Measurements from ENCODE around the gene ARHGEF25. TPM values are rescaled to one million over a fixed set of nuclear protein-coding genes. Genes with fewer than 3 reads are reported as not detected.

The ARHGEF25 gene
- total and polyA plus RNA-seq, 2 of the 13 experiments (the other 11 are each of a cell fraction or from before 2014, with no cell fraction given) = 11.5 to 12.5 TPM

- TF ChIP-seq E2F2 (CRISPR knock-in tag; IDR thresholded peaks at IDR 0.05; ENCODE audit: borderline replicate concordance) (no peak), SNAPC2 (CRISPR knock-in tag; IDR thresholded peaks at IDR 0.05) (0 out of 2 replicates have a peak, but pooled peaks have one; percentile 63), ZNF788 (CRISPR knock-in tag; IDR thresholded peaks at IDR 0.05; ENCODE audit: borderline replicate concordance) (peak; percentile 95), HES4 (CRISPR knock-in tag; IDR thresholded peaks at IDR 0.05; ENCODE audit: borderline replicate concordance) (no peak), ATF4 (CRISPR knock-in tag; IDR thresholded peaks at IDR 0.05) (0 out of 4 replicates have a peak, but pooled peaks of 1 of the 2 experiments have one; percentile 19), IRX3 (CRISPR knock-in tag; IDR thresholded peaks at IDR 0.05; ENCODE audit: borderline replicate concordance, low read depth) (no peak), MZF1 (CRISPR knock-in tag; IDR thresholded peaks at IDR 0.05; ENCODE audit: borderline replicate concordance) (no peak), ZHX1 (CRISPR knock-in tag; IDR thresholded peaks at IDR 0.05; ENCODE audit: low read depth) (no peak), ZNF704 (CRISPR knock-in tag; IDR thresholded peaks at IDR 0.05; ENCODE audit: borderline replicate concordance) (no peak), SMAD9 (CRISPR knock-in tag; IDR thresholded peaks at IDR 0.05) (no peak), MAFK (conservative IDR thresholded peaks at IDR 0.05 in 1 of 2, IDR thresholded peaks at IDR 0.05 in 1 of 2; ENCODE audit: low read length in 2 of 2) (no peak), RFX1 (IDR thresholded peaks at IDR 0.05) (no peak), ZKSCAN5 (CRISPR knock-in tag; IDR thresholded peaks at IDR 0.05) (no peak), CAMTA2 (CRISPR knock-in tag; IDR thresholded peaks at IDR 0.05; ENCODE audit: borderline replicate concordance) (no peak), KLF12 (CRISPR knock-in tag; IDR thresholded peaks at IDR 0.05; ENCODE audit: borderline replicate concordance) (peak; percentile 96), AKNA (CRISPR knock-in tag; IDR thresholded peaks at IDR 0.05; ENCODE audit: borderline replicate concordance) (no peak)
Observed at GRCh38 chr12:57575771-57576612, 35.2 kb upstream of the ARHGEF25 start (continued).
